ENCODE results near the gene MAP4. TPM values are rescaled to one million over a fixed set of nuclear protein-coding genes. Genes with fewer than 3 reads are reported as not detected.

MAP4 gene
- total RNA-seq, 2 donors from 2014 or later: 152 to 169 TPM

GRCh38 chr3:47910233-47910632, 106.0 kb downstream of the MAP4 start:
- peaks cover 9% of the 10 kb centered on the region for H3K4me1 Mint-ChIP-seq
- no peak for TF ChIP-seq CTCF (conservative IDR thresholded peaks at IDR 0.05)
- H3K27ac Mint-ChIP-seq: no peak overlapping the region
- DNase-seq: no peak
- no peaks in the 10 kb centered on the region for H3K4me1 ChIP-seq (ENCODE audit: control insufficient read depth, insufficient read depth, low read length)
- no peak overlapping the region for H3K27ac ChIP-seq (ENCODE audit: low read depth, low read length)
- peaks cover 55% of the 10 kb centered on the region for H3K36me3 Mint-ChIP-seq (ENCODE audit: low read depth)
- no peaks in the 10 kb centered on the region for H3K27me3 ChIP-seq (ENCODE audit: control insufficient read depth, insufficient read depth, low read length, poor library complexity, severe bottlenecking)
- H3K9me3 Mint-ChIP-seq: no peaks in the 10 kb centered on the region
- H3K9me3 ChIP-seq (ENCODE audit: control insufficient read depth, low read length): no peaks in the 10 kb centered on the region
- no peak overlapping the region for H3K4me3 Mint-ChIP-seq
- no peak overlapping the region for H3K9ac ChIP-seq (ENCODE audit: extremely low read depth, low read length, poor library complexity, severe bottlenecking)
- WGBS, 2 experiments (ENCODE audit: insufficient coverage in 1 of 2, insufficient read length in 1 of 2): no CpG with 5 or more reads among the region's 1 CpG
- H3K36me3 ChIP-seq (ENCODE audit: control insufficient read depth, insufficient read depth, low read length): peaks cover 81% of the 10 kb centered on the region
- no peak overlapping the region for H3K4me3 ChIP-seq (ENCODE audit: low read length)
- H3K27me3 Mint-ChIP-seq (ENCODE audit: insufficient read depth): no peaks in the 10 kb centered on the region

GRCh38 chr3:47909607-47910006, 106.6 kb downstream of the MAP4 start:
- no peaks in the 10 kb centered on the region for H3K9me3 Mint-ChIP-seq
- H3K4me3 Mint-ChIP-seq: no peak overlapping the region
- Histone ChIP-seq H3K4me1 (ENCODE audit: control insufficient read depth, insufficient read depth, low read length) (no peaks in the 10 kb centered on the region), H3K36me3 (ENCODE audit: control insufficient read depth, insufficient read depth, low read length) (peaks cover 75% of the 10 kb centered on the region), H3K9me3 (ENCODE audit: control insufficient read depth, low read length) (no peaks in the 10 kb centered on the region), H3K27me3 (ENCODE audit: control insufficient read depth, insufficient read depth, low read length, poor library complexity, severe bottlenecking) (no peaks in the 10 kb centered on the region), H3K4me3 (ENCODE audit: low read length) (no peak overlapping the region), H3K9ac (ENCODE audit: extremely low read depth, low read length, poor library complexity, severe bottlenecking) (no peak overlapping the region), H3K27ac (ENCODE audit: low read depth, low read length) (no peak overlapping the region)
- H3K27ac Mint-ChIP-seq: no peak overlapping the region
- DNase-seq: no peak
- H3K36me3 Mint-ChIP-seq (ENCODE audit: low read depth): peaks cover 56% of the 10 kb centered on the region
- H3K4me1 Mint-ChIP-seq: peaks cover 9% of the 10 kb centered on the region
- H3K27me3 Mint-ChIP-seq (ENCODE audit: insufficient read depth): no peaks in the 10 kb centered on the region
- 95 to 97% methylated on average over 2 of the region's 2 CpGs for WGBS, 2 experiments (ENCODE audit: insufficient coverage in 1 of 2, insufficient read length in 1 of 2)
- TF ChIP-seq CTCF (conservative IDR thresholded peaks at IDR 0.05): no peak

GRCh38 chr3:47908744-47909143, 107.5 kb downstream of the MAP4 start:
- Histone ChIP-seq H3K4me3 (ENCODE audit: low read length) (no peak overlapping the region), H3K27me3 (ENCODE audit: control insufficient read depth, insufficient read depth, low read length, poor library complexity, severe bottlenecking) (no peaks in the 10 kb centered on the region), H3K9me3 (ENCODE audit: control insufficient read depth, low read length) (no peaks in the 10 kb centered on the region), H3K27ac (ENCODE audit: low read depth, low read length) (no peak overlapping the region), H3K4me1 (ENCODE audit: control insufficient read depth, insufficient read depth, low read length) (no peaks in the 10 kb centered on the region), H3K9ac (ENCODE audit: extremely low read depth, low read length, poor library complexity, severe bottlenecking) (no peak overlapping the region), H3K36me3 (ENCODE audit: control insufficient read depth, insufficient read depth, low read length) (peaks cover 66% of the 10 kb centered on the region)
- no peak for TF ChIP-seq CTCF (conservative IDR thresholded peaks at IDR 0.05)
- no peak for DNase-seq
- Mint-ChIP-seq H3K9me3 (no peaks in the 10 kb centered on the region), H3K27ac (no peak overlapping the region), H3K27me3 (ENCODE audit: insufficient read depth) (no peaks in the 10 kb centered on the region), H3K4me1 (peaks cover 9% of the 10 kb centered on the region), H3K4me3 (no peak overlapping the region), H3K36me3 (ENCODE audit: low read depth) (peaks cover 49% of the 10 kb centered on the region)
- WGBS, 2 experiments (ENCODE audit: insufficient coverage in 1 of 2, insufficient read length in 1 of 2): 97 to 98% methylated on average over 4 of the region's 4 CpGs
